AG09319 (cell line): ENCODE results near the gene STK40.

Experiments used
- DNase-seq: peaks from one replicate; pipeline ENCODE4 v3.0.0-alpha.2; 2010; ENCODE audit warnings: low read depth; ENCODE audit errors: extremely low read depth
- CTCF ChIP-seq: IDR thresholded peaks from 2 replicates; pipeline ENCODE4 v1.5.1; 2011; ENCODE audit warnings: low read depth, mild to moderate bottlenecking, inconsistent platforms, low read length, moderate library complexity

Gene STK40

GRCh38 chr1:36369061-36369861 lies 16.5 kb downstream of the STK40 start:
- DNase-seq: no peak
- TF ChIP-seq CTCF: peak; percentile 89

GRCh38 chr1:36367798-36368197 lies 17.9 kb downstream of the STK40 start:
- DNase-seq: no peak
- TF ChIP-seq CTCF: no peak

GRCh38 chr1:36367066-36367465 lies 18.7 kb downstream of the STK40 start:
- no peak for TF ChIP-seq CTCF
- DNase-seq: no peak

GRCh38 chr1:36366091-36366661 lies 19.5 kb downstream of the STK40 start:
- no peak for DNase-seq
- no peak; the same call in 1 of the 2 replicates for TF ChIP-seq CTCF

- no peak for DNase-seq
- TF ChIP-seq CTCF: no peak
These were observed 20.3 kb downstream of the STK40 start for GRCh38 chr1:36365381-36365780.

- no peak for DNase-seq
- no peak for TF ChIP-seq CTCF
These were observed 25.7 kb downstream of the STK40 start for GRCh38 chr1:36359911-36360550.

- no peak for DNase-seq
- TF ChIP-seq CTCF: no peak
These were observed 26.3 kb downstream of the STK40 start for GRCh38 chr1:36359383-36359782.
